K562 (cell line): Measurements from ENCODE around the gene ST6GALNAC5. TPM values are rescaled to one million over a fixed set of nuclear protein-coding genes. Genes with fewer than 3 reads are reported as not detected.

ENCODE experiments used
- ATAC-seq: fragments of 200-7000 bp; cut with Tn5 transposase; 3 replicates; pipeline ENCODE4 v1.9.1; 2020; ENCODE audit warnings: moderate library complexity
- BruUV-seq: library from RNA; stranded (reverse); fragments of 400-500 nt; replicated peaks from 2 replicates; lab custom pipeline; 2021; lab: Mats Ljungman, UMichigan
- CTCF ChIA-PET: fragments of 300-600 bp; formaldehyde crosslinking; extraction: SDS; loops from one replicate; lab custom pipeline; 2021; ENCODE audit warnings: low intra/inter-chr PET ratio; lab: Yijun Ruan, JAX
- POLR2A ChIA-PET: fragments of 300-600, 350-650 bp; sonication (Branson Sonifier 250); formaldehyde crosslinking; extraction: SDS; loops from one replicate; lab custom pipeline; 2021; ENCODE audit warnings: antibody characterized with exemption, inconsistent platforms; lab: Yijun Ruan, JAX
- DNase-seq, 4 experiments: peaks; one replicate each; pipeline versions ENCODE4 v3.0.0 to v3.0.0-alpha.2; 2011 to 2018; ENCODE audit warnings: low spot score in 3 of 4, mixed read lengths in 3 of 4; ENCODE audit errors: extremely low read depth in 1 of 4
- FAIRE-seq: peaks from 2 replicates; lab custom pipeline; 2011; peaks lifted over from hg19 to GRCh38; lab: Jason Lieb, UNC
- H2AFZ ChIP-seq: 2 replicates; pipeline ENCODE4 v1.6.0; 2011; ENCODE audit warnings: low read depth, low read length, control low read depth, inconsistent platforms
- H3K27ac ChIP-seq: fragments of 200-600 bp; 3 replicates; pipeline ENCODE4 v1.8.0; 2011; ENCODE audit warnings: low read depth, mild to moderate bottlenecking, control low read depth, inconsistent platforms, low read length, moderate library complexity, mixed read lengths; ENCODE audit errors: extremely low read depth
- H3K27me3 ChIP-seq, 2 experiments: fragments of 300-600 bp in 1 of 2; 2 replicates in 1 of 2; 3 replicates in 1 of 2; pipeline versions ENCODE4 v1.6.0 to v1.8.0; 2011; ENCODE audit warnings: inconsistent platforms in 2 of 2, low read length in 2 of 2, mild to moderate bottlenecking in 1 of 2, mixed read lengths in 1 of 2, moderate library complexity in 1 of 2; ENCODE audit not compliant: control insufficient read depth in 2 of 2, insufficient read depth in 2 of 2
- H3K36me3 ChIP-seq: fragments of 300-600 bp; 3 replicates; pipeline ENCODE4 v1.8.0; 2011; ENCODE audit warnings: mild to moderate bottlenecking, low read length, inconsistent platforms; ENCODE audit not compliant: control insufficient read depth, insufficient read depth
- H3K4me1 ChIP-seq, 2 experiments: fragments of 200-600 bp in 1 of 2; replicated peaks in 1 of 2; 2 replicates in 1 of 2; 3 replicates in 1 of 2; pipeline versions ENCODE4 v1.5.1 to v1.8.0; 2011; ENCODE audit warnings: inconsistent platforms in 2 of 2, low read length in 2 of 2, mild to moderate bottlenecking in 1 of 2, mixed read lengths in 1 of 2, moderate library complexity in 1 of 2; ENCODE audit not compliant: control insufficient read depth in 2 of 2, insufficient read depth in 2 of 2
- H3K4me2 ChIP-seq: 2 replicates; pipeline ENCODE4 v1.6.1; 2011; ENCODE audit warnings: low read length, control low read depth, inconsistent platforms, mixed read lengths; ENCODE audit not compliant: insufficient read depth
- H3K4me3 ChIP-seq: fragments of 200-600 bp; sonication (generic), shearing (Covaris generic); 2 replicates; pipeline ENCODE4 v1.5.1; 2016; ENCODE audit warnings: control low read depth, inconsistent platforms
- H3K79me2 ChIP-seq: fragments of 200-600 bp; 3 replicates; pipeline ENCODE4 v1.8.0; 2011; ENCODE audit warnings: low read length, inconsistent platforms; ENCODE audit not compliant: control insufficient read depth, insufficient read depth
- H3K9ac ChIP-seq, 2 experiments: 2 replicates each; pipeline versions ENCODE4 v1.6.0 to v1.6.1; 2011; ENCODE audit warnings: low read depth in 2 of 2, low read length in 2 of 2, control low read depth in 1 of 2, inconsistent platforms in 1 of 2, mild to moderate bottlenecking in 1 of 2, mixed read lengths in 1 of 2; ENCODE audit not compliant: insufficient read depth in 1 of 2
- H3K9me1 ChIP-seq: one replicate; pipeline ENCODE4 v1.6.0; 2011; ENCODE audit warnings: inconsistent platforms, mild to moderate bottlenecking, low read length, moderate library complexity; ENCODE audit not compliant: control insufficient read depth, insufficient read depth
- H3K9me3 ChIP-seq: replicated peaks from 2 replicates; pipeline ENCODE4 v1.5.1; 2011; ENCODE audit warnings: low read depth, low read length, inconsistent platforms; ENCODE audit not compliant: control insufficient read depth, insufficient read depth
- H4K20me1 ChIP-seq: replicated peaks from 2 replicates; pipeline ENCODE4 v1.6.1; 2011; ENCODE audit warnings: low read length, inconsistent platforms, mixed read lengths; ENCODE audit not compliant: control insufficient read depth, insufficient read depth
- ARID3B ChIP-seq: fragments of 250-450 bp; sonication (Bioruptor Pico); IDR thresholded peaks from 2 replicates; pipeline ENCODE4 v1.4.0; 2020; ENCODE audit warnings: borderline replicate concordance
- DACH1 ChIP-seq: fragments of 450-650 bp; IDR thresholded peaks from 2 replicates; pipeline ENCODE4 v1.6.1; 2018; ENCODE audit not compliant: partially characterized antibody
- E4F1 ChIP-seq: fragments of 250-450 bp; sonication (Bioruptor Pico); IDR thresholded peaks from 2 replicates; pipeline ENCODE4 v1.5.0; 2021; ENCODE audit warnings: mild to moderate bottlenecking, borderline replicate concordance
- HDAC3 ChIP-seq: fragments of 450-650 bp; IDR thresholded peaks from 2 replicates; pipeline ENCODE4 v1.6.1; 2018; ENCODE audit warnings: borderline replicate concordance, mild to moderate bottlenecking, moderate library complexity; ENCODE audit not compliant: partially characterized antibody
- LARP7 ChIP-seq: fragments of 450-650 bp; IDR thresholded peaks from 2 replicates; pipeline ENCODE4 v1.6.1; 2016
- POLR2G ChIP-seq: fragments of 200-400 bp; formaldehyde crosslinking; IDR thresholded peaks from 2 replicates; pipeline ENCODE4 v1.6.1; 2017; ENCODE audit warnings: low read depth, mild to moderate bottlenecking, antibody characterized with exemption, low read length, moderate library complexity
- PTTG1 ChIP-seq: fragments of 450-650 bp; IDR thresholded peaks from 2 replicates; pipeline ENCODE4 v1.6.1; 2016; ENCODE audit warnings: low read depth, mild to moderate bottlenecking, missing genetic modification characterization, missing compliant biosample characterization
- SOX6 ChIP-seq: fragments of 450-650 bp; IDR thresholded peaks from 2 replicates; pipeline ENCODE4 v1.6.1; 2014; ENCODE audit warnings: mild to moderate bottlenecking
- SREBF1 ChIP-seq: fragments of 150-350 bp; IDR thresholded peaks from 2 replicates; pipeline ENCODE4 v1.6.1; 2014; ENCODE audit warnings: antibody characterized with exemption, low read depth, low read length, borderline replicate concordance
- SRSF9 ChIP-seq: fragments of 200-400 bp; formaldehyde crosslinking; IDR thresholded peaks from 2 replicates; pipeline ENCODE4 v1.6.1; 2017; ENCODE audit warnings: low read depth, low read length, borderline replicate concordance
- TBL1XR1 ChIP-seq, 2 experiments: IDR thresholded peaks; 2 replicates each; pipeline ENCODE4 v1.6.1; 2012; ENCODE audit warnings: improper control_type of control experiment in 2 of 2, low read length in 2 of 2, mild to moderate bottlenecking in 1 of 2
- TCF3 ChIP-seq: sonication (generic); formaldehyde crosslinking; IDR thresholded peaks from 2 replicates; pipeline ENCODE4 v1.4.0; 2020; ENCODE audit warnings: mild to moderate bottlenecking, missing genetic modification reagents
- TCF7 ChIP-seq: sonication (generic); IDR thresholded peaks from 2 replicates; pipeline ENCODE4 v1.6.1; 2016; ENCODE audit warnings: antibody characterized with exemption, borderline replicate concordance
- U2AF1 ChIP-seq: fragments of 200-400 bp; formaldehyde crosslinking; optimal IDR thresholded peaks from 2 replicates; pipeline ENCODE3; 2017; ENCODE audit warnings: mild to moderate bottlenecking, low read depth, low read length, moderate library complexity
- ZBTB7A ChIP-seq: IDR thresholded peaks from 2 replicates; pipeline ENCODE4 v1.6.1; 2011; ENCODE audit warnings: low read depth, mild to moderate bottlenecking, low read length, moderate library complexity, borderline replicate concordance; ENCODE audit not compliant: control insufficient read depth
- ZKSCAN1 ChIP-seq: fragments of 150-350 bp; IDR thresholded peaks from 2 replicates; pipeline ENCODE4 v1.6.1; 2016; ENCODE audit warnings: low read depth, low read length
- ZNF174 ChIP-seq: fragments of 250-450 bp; sonication (Bioruptor Pico); IDR thresholded peaks from 2 replicates; pipeline ENCODE4 v1.4.0; 2020; ENCODE audit warnings: mild to moderate bottlenecking
- ZNF431 ChIP-seq: sonication (generic); formaldehyde crosslinking; IDR thresholded peaks from 2 replicates; pipeline ENCODE4 v1.8.0; 2022; ENCODE audit warnings: mild to moderate bottlenecking, missing genetic modification reagents
- WGBS: fragments of 100-300 bp; shearing (Covaris generic); methylation state at CpG from one replicate; pipeline ENCODE4 v1.1.6; 2016; ENCODE audit warnings: low coverage, mixed read lengths; ENCODE audit not compliant: insufficient coverage; ENCODE audit errors: missing lambda C conversion rate; 5-methylcytosine and 5-hydroxymethylcytosine counted together
- in situ Hi-C: fragments of 300-500 bp; cut with MboI; formaldehyde crosslinking; loops from 4 replicates; pipeline ENCODE4 v1.15.0; 2018; ENCODE audit warnings: inconsistent platforms, mixed read lengths
- intact Hi-C: fragments of 100-400 bp; cut with micrococcal nuclease; formaldehyde crosslinking; loops from 2 replicates; pipeline ENCODE4 v1.14.2; 2022
- polyA plus RNA-seq, 8 experiments: library from polyadenylated mRNA; depleted of rRNA in 4 of 8; stranded (reverse) in 5 of 8; unstranded in 3 of 8; fragments of >200 nt; fragmentation: Nextera tagmentation in 2 of 8; fragmentation: Illumina TruSeq in 1 of 8; extraction: Ambion mirVana in 2 of 8; extraction: Trizol in 1 of 8; gene quantifications; 2 replicates each; pipeline versions ENCODE4 v1.2.1 to v1.2.3, GENCODE V29; 2011 to 2014; ENCODE audit warnings: inconsistent platforms in 1 of 8, missing spikeins in 1 of 8
- total RNA-seq, 7 experiments: library from RNA; depleted of rRNA in 6 of 7; stranded (reverse); fragments of >200 nt in 6 of 7; fragmentation: Illumina TruSeq in 2 of 7; extraction: Trizol in 2 of 7; gene quantifications; 2 replicates each; pipeline versions ENCODE4 v1.2.1 to v1.2.3, GENCODE V29; 2011 to 2021; ENCODE audit warnings: low replicate concordance in 1 of 7

Gene ST6GALNAC5
- total and polyA plus RNA-seq, 9 of the 15 experiments (the other 6 are each of a cell fraction or from before 2014, with no cell fraction given) = 0.04 to 0.14 TPM; not detected in 7

DNA sequence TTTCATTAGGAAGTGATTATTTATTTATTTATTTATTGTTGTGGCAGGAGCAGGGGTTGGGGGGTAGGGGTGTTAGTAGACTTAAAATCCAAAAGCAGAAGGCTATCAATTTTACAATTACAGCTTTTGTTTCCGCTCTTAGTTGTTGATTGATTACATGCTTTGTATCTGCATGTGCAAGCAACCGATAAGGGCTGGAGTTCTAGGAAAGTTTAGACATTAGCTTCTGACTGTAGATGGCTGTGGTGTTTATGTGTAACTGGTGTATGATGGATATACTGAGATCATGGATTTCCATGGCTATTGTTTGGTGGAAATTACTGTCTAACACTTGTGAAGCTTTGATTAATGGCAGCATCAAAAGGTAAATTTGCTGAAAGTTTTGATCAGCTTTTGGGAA lies 2.8 kb downstream of the ST6GALNAC5 start (continued):
- TF ChIP-seq HDAC3 = no peak
- no peak for TF ChIP-seq POLR2G
- peak; percentile 74 for TF ChIP-seq TCF3 (CRISPR knock-in tag)
- TF ChIP-seq E4F1 = no peak
- peak; percentile 84 for TF ChIP-seq SOX6
- no peak for TF ChIP-seq U2AF1

GRCh38 chr1:76871355-76871974 lies 4.2 kb downstream of the ST6GALNAC5 start:
- no peaks in the 10 kb centered on the region for H3K36me3 ChIP-seq
- no peak overlapping the region for H3K9ac ChIP-seq
- no peak overlapping the region for H3K4me3 ChIP-seq
- ChIA-PET CTCF (no interaction called here), POLR2A (interaction anchor here (0.7 kb wide), 1 partner anchor 98 kb away, joined by 4 read pairs; no protein-coding TSS in a partner anchor)
- no peaks in the 10 kb centered on the region for H3K9me3 ChIP-seq
- FAIRE-seq (no peak), DNase-seq (no peak), ATAC-seq (no peak)
- H3K27me3 ChIP-seq = peaks cover 0 to 19% of the 10 kb centered on the region in 2 experiments; a peak in 2 of 5 replicates
- no peak overlapping the region for H3K27ac ChIP-seq
- no peaks in the 10 kb centered on the region for H4K20me1 ChIP-seq
- H3K79me2 ChIP-seq = no peaks in the 10 kb centered on the region
- in situ Hi-C loops (no loop called here), intact Hi-C loops (no loop called here)
- H2AFZ ChIP-seq = no peak overlapping the region
- peaks cover 0 to 19% of the 10 kb centered on the region in 2 experiments; a peak in 2 of 5 replicates for H3K4me1 ChIP-seq
- WGBS = 0% methylated on average over 3 of the region's 3 CpGs
- no peak overlapping the region for H3K4me2 ChIP-seq
- no peaks in the 10 kb centered on the region for H3K9me1 ChIP-seq
- BruUV-seq = no TSS peak
- no peak for TF ChIP-seq PTTG1 (tag)
- TF ChIP-seq TCF7 = no peak
- no peak for TF ChIP-seq SREBF1
- no peak for TF ChIP-seq ZBTB7A
- no peak for TF ChIP-seq ARID3B (CRISPR knock-in tag)
- TF ChIP-seq SRSF9 = no peak
- no peak for TF ChIP-seq ZNF431
- TF ChIP-seq DACH1 = no peak
- TF ChIP-seq LARP7 = no peak
- TF ChIP-seq ZKSCAN1 = no peak
- TF ChIP-seq ZNF174 (CRISPR knock-in tag) = no peak
- no peak for TF ChIP-seq TBL1XR1 (IDR thresholded peaks at IDR 0.05; ENCODE audit: low read length in 2 of 2)
